Peyer's patch (tissue), 4 donors: ENCODE measurements around the gene TUB.

ENCODE experiments used
- CTCF ChIP-seq, 6 experiments: fragments of 450-650 bp in 4 of 6; fragments of 200-600 bp in 2 of 6; sonication (generic) in 1 of 6; IDR thresholded peaks; one replicate each; pipeline ENCODE4 v1.5.1; 2017 to 2019; ENCODE audit warnings: antibody characterized with exemption in 6 of 6, mild to moderate bottlenecking in 3 of 6, moderate library complexity in 1 of 6
- POLR2A ChIP-seq, 2 donors: fragments of 450-650 bp; IDR thresholded peaks; one replicate each; pipeline ENCODE4 v1.5.1; 2017; ENCODE audit warnings: antibody characterized with exemption in 2 of 2, mild to moderate bottlenecking in 2 of 2, moderate library complexity in 2 of 2

GRCh38 chr11:8099291-8099899 lies 18.4 kb downstream of the TUB start:
- TF ChIP-seq CTCF (IDR thresholded peaks at IDR 0.05), result peak in 5 of 6 experiments; percentile 25 to 91 (median 86)
- no peak for TF ChIP-seq POLR2A (IDR thresholded peaks at IDR 0.05)
